Measurements from ENCODE around the gene ABCC9.
"Not testable (repeated sequence)": the region's sequence is repeated elsewhere in the genome, so short reads cannot be mapped to it uniquely, and the experiment has no call there.

Gene ABCC9

DNA sequence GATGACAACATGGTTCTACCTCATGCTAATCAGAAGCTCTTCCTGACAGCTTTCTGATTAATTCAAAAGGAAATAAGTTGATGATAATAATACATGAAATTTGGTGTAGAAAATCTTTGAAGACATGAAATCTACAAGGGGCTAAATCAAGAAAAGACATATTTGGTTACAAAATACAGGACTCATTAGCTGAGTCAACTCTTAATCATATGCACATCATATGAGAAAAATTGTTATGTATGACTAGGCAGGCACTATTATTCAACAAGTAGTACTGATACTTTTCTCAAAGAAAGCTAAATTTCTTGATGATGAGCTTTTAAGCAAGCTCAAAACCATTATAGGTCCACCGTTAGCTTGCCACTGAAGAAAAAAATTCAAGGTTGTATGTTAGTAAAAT lies 7.1 kb downstream of the ABCC9 start:
- H3K4me3 ChIP-seq (ENCODE audit: low read depth, low read length) = no peak overlapping the region
- no peak for DNase-seq (ENCODE audit: low read depth)
- TF ChIP-seq, protein P1, sequence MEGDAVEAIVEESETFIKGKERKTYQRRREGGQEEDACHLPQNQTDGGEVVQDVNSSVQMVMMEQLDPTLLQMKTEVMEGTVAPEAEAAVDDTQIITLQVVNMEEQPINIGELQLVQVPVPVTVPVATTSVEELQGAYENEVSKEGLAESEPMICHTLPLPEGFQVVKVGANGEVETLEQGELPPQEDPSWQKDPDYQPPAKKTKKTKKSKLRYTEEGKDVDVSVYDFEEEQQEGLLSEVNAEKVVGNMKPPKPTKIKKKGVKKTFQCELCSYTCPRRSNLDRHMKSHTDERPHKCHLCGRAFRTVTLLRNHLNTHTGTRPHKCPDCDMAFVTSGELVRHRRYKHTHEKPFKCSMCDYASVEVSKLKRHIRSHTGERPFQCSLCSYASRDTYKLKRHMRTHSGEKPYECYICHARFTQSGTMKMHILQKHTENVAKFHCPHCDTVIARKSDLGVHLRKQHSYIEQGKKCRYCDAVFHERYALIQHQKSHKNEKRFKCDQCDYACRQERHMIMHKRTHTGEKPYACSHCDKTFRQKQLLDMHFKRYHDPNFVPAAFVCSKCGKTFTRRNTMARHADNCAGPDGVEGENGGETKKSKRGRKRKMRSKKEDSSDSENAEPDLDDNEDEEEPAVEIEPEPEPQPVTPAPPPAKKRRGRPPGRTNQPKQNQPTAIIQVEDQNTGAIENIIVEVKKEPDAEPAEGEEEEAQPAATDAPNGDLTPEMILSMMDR (IDR thresholded peaks at IDR 0.05; ENCODE audit: low read depth, low read length) = no peak
- TF ChIP-seq MYC (IDR thresholded peaks at IDR 0.05; ENCODE audit: low read depth, low read length) = no peak

DNA sequence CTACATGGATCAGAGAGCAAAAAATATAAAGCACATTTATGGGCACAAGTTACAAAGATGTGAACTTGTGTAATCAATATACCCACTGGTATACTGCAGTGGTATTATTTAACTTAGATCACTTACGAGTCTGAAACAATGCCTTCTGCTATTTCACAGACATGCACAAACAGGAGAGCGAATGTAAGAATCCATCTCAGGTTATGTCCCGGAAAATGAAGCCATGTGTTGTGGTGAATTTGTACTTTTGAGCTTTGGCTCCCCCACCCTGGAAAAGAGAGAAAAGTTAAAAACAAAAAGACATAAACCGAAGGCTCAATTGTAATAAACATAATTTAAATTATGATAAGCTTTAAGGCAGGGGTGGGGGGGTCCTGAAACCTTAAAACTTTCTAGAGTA lies 7.6 kb downstream of the ABCC9 start:
- TF ChIP-seq, protein P2, sequence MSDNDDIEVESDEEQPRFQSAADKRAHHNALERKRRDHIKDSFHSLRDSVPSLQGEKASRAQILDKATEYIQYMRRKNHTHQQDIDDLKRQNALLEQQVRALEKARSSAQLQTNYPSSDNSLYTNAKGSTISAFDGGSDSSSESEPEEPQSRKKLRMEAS (IDR thresholded peaks at IDR 0.05; ENCODE audit: low read depth, low read length) = no peak
- TF ChIP-seq POLR2A (IDR thresholded peaks at IDR 0.05; ENCODE audit: extremely low read depth, insufficient read length) = no peak
- TF ChIP-seq, protein P1 (IDR thresholded peaks at IDR 0.05; ENCODE audit: low read depth, low read length) = no peak
- no peak for TF ChIP-seq MYC (IDR thresholded peaks at IDR 0.05; ENCODE audit: low read depth, low read length)
- DNase-seq (ENCODE audit: low read depth) = no peak
- no peak overlapping the region for H3K4me3 ChIP-seq (ENCODE audit: low read depth, low read length)

DNA sequence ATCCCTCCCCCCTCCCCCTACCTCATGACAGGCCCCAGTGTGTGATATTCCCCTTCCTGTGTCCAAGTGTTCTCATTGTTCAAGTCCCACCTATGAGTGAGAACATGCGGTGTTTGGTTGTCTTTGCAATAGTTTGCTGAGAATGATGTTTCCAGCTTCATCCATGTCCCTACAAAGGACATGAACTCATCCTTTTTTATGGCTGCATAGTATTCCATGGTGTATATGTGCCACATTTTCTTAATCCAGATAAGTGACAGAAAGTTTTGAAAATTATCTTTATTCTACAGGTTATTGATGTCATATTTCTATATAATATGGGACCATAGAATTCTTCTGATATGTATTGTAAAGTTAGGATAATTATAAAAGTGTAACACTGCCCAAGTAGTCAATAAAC lies 11.3 kb downstream of the ABCC9 start:
- not testable (repeated sequence) for H3K4me3 ChIP-seq (ENCODE audit: low read depth, low read length); DNase-seq (ENCODE audit: low read depth)

DNA sequence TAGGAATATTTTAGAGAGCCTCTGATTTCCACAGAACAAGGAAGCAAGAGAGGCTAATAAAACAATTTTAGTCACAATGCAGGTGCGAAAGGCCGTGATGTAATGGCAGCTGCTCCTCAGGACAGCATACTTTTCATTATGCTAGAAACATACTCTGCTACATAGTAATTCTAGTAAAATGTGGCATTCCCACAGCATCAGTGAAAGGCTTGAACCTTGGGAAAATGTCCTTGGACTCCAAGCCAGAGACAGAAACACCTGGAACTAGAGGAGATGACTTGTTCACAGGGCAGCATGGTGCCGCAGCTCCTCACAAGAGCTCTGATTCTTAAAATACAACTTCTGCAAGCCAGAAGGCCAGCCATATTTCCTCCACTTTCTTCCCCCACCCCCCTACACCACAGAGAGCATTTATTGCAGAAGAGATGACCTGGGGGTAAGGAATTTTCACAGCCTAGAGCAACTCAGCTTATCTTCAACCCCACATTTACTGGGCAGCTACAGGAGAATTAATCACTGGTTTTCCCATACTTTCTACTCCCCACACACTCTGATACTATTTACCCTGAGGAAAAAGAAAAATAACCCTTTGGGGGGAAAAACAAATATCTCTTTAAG lies 15.8 kb downstream of the ABCC9 start:
- DNase-seq (ENCODE audit: low read depth) = no peak
- H3K4me3 ChIP-seq (ENCODE audit: low read depth, low read length) = no peak overlapping the region
- TF ChIP-seq MYC (IDR thresholded peaks at IDR 0.05; ENCODE audit: low read depth, low read length) = no peak
- TF ChIP-seq, protein P2 (IDR thresholded peaks at IDR 0.05; ENCODE audit: low read depth, low read length) = no peak
- TF ChIP-seq POLR2A (IDR thresholded peaks at IDR 0.05; ENCODE audit: extremely low read depth, insufficient read length) = no peak
- TF ChIP-seq, protein P1 (IDR thresholded peaks at IDR 0.05; ENCODE audit: low read depth, low read length) = no peak

DNA sequence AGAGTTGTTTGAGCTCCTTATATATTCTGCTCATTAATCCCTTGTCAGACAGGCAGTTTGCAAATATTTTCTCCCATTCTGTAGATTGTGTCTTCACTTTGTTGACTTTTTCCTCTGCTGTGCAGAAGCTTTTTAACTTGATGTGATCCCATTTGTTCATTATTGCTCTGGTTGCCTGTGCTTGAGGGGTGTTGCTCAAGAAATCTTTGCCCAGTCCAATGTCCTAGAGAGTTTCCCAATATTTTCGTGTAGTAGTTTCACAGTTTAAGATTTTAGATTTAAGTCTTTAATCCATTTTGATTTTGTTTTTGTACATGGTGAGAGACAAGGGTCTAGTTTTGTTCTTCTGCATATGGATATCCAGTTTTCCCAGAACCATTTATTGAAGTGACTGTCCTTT lies 19.8 kb downstream of the ABCC9 start:
- DNase-seq (ENCODE audit: low read depth) = no peak
- TF ChIP-seq POLR2A (IDR thresholded peaks at IDR 0.05; ENCODE audit: extremely low read depth, insufficient read length) = no peak
- TF ChIP-seq MYC (IDR thresholded peaks at IDR 0.05; ENCODE audit: low read depth, low read length) = no peak
- TF ChIP-seq, protein P1 (IDR thresholded peaks at IDR 0.05; ENCODE audit: low read depth, low read length) = no peak
- TF ChIP-seq, protein P2 (IDR thresholded peaks at IDR 0.05; ENCODE audit: low read depth, low read length) = no peak
- H3K4me3 ChIP-seq (ENCODE audit: low read depth, low read length) = no peak overlapping the region

DNA sequence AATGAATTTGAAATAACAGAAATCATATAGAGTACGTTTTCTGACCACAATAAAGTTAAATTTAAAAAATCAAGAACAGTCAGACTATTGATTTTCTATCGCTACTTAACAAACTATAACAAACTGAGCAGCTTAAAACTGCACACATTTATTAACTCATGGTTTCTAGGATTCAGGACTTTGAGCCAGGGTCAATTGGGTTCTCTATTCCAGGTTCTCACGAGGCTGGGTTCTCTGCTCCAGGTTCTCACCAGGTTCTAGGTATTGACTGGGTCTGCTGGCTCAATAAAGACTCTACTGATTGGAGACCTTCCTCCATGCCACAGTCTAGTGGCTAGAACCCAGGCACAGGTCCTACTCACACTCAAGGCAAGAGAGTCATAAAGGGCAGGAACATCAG lies 22.8 kb downstream of the ABCC9 start:
- TF ChIP-seq, protein P2 (IDR thresholded peaks at IDR 0.05; ENCODE audit: low read depth, low read length) = no peak
- TF ChIP-seq POLR2A (IDR thresholded peaks at IDR 0.05; ENCODE audit: extremely low read depth, insufficient read length) = no peak
- TF ChIP-seq, protein P1 (IDR thresholded peaks at IDR 0.05; ENCODE audit: low read depth, low read length) = no peak
- no peak for TF ChIP-seq MYC (IDR thresholded peaks at IDR 0.05; ENCODE audit: low read depth, low read length)
- H3K4me3 ChIP-seq (ENCODE audit: low read depth, low read length) = no peak overlapping the region
- no peak for DNase-seq (ENCODE audit: low read depth)

Measured in NB4 (cell line).